GM10248 (cell line): Measurements from ENCODE around the gene UMODL1.

Experiments used
- CTCF ChIA-PET: fragments of 300-600 bp; sonication (Branson Sonifier 250); formaldehyde crosslinking; extraction: SDS; loops from one replicate; lab custom pipeline; 2021; ENCODE audit warnings: antibody characterized with exemption; lab: Yijun Ruan, JAX
- POLR2A ChIA-PET: fragments of 350-650 bp; sonication (Branson Sonifier 250); formaldehyde crosslinking; extraction: SDS; loops from one replicate; lab custom pipeline; 2020; ENCODE audit warnings: antibody characterized with exemption; lab: Yijun Ruan, JAX
- DNase-seq: peaks from one replicate; pipeline ENCODE4 v3.0.0; 2012; ENCODE audit errors: extremely low spot score
- CTCF ChIP-seq: IDR thresholded peaks from 2 replicates; pipeline ENCODE4 v1.5.1; 2012; ENCODE audit warnings: mild to moderate bottlenecking, low read depth; ENCODE audit errors: extremely low read depth, missing control alignments, control extremely low read depth

UMODL1 gene

DNA sequence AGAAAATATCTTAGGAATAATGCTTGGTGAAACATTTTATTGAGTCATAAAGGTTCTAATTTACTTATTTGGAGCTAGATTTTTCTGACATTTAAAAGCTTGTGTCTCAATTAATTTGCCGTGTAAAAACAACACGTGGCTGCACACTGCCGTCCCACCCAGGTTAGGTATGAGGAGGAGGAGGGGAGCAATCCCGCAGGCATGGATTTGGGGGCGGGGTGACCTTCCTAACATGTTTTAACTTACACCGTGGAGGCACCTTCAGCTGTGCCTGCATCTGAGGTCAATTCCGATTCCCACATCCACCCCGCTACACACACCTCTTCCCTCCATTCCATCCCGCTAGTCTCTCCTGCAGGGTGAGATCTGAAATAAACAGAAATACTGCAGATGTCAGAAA is 28.5 kb upstream of the UMODL1 start:
- TF ChIP-seq CTCF: no peak
- CTCF ChIA-PET: interaction anchor here (0.9 kb wide), 1 partner anchor 13 kb away, joined by 3 read pairs; no protein-coding TSS in a partner anchor
- POLR2A ChIA-PET: no interaction called here
- no peak for DNase-seq

- TF ChIP-seq CTCF: no peak
- POLR2A ChIA-PET: no interaction called here
- CTCF ChIA-PET: no interaction called here
- no peak for DNase-seq
Observed at GRCh38 chr21:42043201-42043895, 27.8 kb upstream of the UMODL1 start.

GRCh38 chr21:42043961-42044360 is 27.2 kb upstream of the UMODL1 start:
- no peak for TF ChIP-seq CTCF
- no peak for DNase-seq
- POLR2A ChIA-PET: no interaction called here
- CTCF ChIA-PET: no interaction called here

DNA sequence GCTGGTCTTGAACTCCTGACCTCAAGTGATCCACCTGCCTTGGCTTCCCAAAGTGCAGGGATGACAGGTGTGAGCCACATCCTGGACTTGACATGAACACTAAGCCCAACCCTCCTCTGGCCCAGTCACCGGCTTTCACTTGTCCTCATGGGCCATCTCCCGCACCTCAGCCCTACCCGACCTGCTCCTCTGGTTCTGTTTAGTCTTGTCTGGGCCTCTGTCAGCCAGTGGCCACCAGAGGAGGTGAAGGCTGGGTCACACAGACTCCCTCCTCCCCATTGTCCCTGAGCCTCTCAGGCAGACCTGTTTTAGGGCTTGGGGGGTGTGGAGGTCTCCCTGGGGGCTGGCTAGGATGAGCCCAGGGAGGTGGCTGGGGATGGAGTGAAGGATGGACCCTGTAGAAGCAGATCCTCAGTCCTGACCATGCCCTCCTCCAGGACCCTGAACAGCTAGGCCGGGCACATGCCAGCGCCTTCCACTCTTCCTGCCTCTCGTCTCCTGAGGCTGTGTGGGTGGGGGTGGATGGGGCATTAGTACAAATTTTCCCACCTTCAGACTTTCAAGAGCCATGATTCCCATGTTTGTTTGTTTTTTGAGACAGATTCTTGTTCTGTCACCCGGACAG is 26.1 kb upstream of the UMODL1 start:
- POLR2A ChIA-PET: interaction anchor here (0.6 kb wide), 1 partner anchor 9 kb away, joined by 3 read pairs; no protein-coding TSS in a partner anchor
- CTCF ChIA-PET: interaction anchor here (1.1 kb wide), 1 partner anchor 483 kb away, joined by 3 read pairs; no protein-coding TSS in a partner anchor
- DNase-seq: no peak
- no peak for TF ChIP-seq CTCF

DNA sequence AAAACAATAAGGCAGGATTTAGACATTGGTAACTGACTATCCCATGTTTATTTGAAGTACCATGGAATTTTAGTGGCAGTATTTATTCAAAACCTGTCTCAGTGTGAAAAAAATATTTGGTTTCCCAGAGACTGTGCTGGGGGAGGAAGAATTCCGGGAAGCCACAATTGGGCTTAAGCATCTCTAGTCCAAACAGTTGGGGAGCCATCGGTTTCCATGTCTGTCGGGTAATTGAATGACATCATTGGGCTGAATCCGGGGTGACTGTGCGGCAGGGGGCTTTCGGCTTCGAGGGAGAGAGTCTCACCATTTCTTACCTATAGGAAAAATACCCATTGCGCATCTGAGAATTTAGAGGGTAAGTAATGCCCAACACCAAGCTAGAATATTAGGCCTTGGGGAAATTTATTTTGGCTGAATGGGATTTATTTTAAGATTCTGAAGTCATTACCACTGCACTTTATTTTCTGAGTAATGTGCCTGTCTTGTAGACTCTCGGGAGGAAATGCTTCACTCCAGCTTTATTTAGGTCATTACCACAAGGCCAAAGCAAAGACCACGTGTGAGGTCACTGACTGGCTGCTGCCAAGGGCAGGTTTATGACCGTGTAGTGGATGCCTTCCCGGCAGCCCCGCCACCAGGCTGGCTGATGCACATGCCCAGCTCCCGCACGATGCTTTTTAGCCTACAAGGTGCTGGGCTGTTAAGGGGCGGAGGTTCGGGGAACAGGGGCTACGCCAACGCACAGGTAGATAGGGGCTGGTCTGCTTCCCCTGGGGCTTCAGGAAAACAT is 23.1 kb upstream of the UMODL1 start:
- POLR2A ChIA-PET: no interaction called here
- no peak for DNase-seq
- TF ChIP-seq CTCF: no peak

DNA sequence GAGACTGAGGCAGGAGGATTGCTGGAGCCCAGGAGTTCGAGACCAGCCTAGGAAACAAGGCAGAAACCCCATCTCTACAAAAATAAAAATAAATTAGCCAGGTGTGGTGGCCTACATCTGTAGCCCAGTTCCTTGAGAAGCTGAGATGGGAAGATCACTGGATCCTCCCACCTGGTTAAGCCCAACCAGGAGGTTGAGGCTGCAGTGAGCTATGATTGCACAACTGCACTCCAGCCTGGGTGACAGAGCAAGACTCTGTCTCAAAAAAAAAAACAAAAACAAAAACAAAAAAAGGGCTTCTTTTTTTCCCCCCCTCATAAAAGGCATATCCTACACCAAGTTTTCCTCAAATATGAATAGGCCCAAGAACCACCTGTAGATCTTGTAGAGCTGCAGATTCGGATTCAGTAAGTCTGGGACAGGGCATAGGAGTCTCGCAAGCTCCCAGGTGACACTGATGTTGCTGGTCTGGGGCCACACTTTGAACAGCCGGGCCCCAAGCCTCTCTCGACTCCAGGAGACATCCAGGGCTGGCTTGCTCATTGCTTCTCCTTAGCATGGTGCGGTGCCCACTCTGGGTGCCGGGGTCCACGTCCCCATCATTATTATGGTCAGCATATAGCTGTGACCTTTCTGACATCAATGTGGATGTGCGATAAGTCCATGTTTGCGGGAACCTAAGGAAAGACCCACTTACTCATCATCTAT is 22.1 kb upstream of the UMODL1 start:
- POLR2A ChIA-PET: no interaction called here
- no peak for DNase-seq
- TF ChIP-seq CTCF: no peak
- CTCF ChIA-PET: interaction anchor here (0.8 to 1.3 kb wide), 4 partner anchors 8 to 68 kb away, joined by 3 to 4 read pairs (median 4); no protein-coding TSS in a partner anchor

More for the DNA sequence above, 23.1 kb upstream of the UMODL1 start:
- CTCF ChIA-PET: no interaction called here
